Activated B cell treated with CpG ODN at 0.5 μM for 24 hours (primary cell): ENCODE data around the gene EPS8L1. TPM values are rescaled to one million over a fixed set of nuclear protein-coding genes. Genes with fewer than 3 reads are reported as not detected.

ENCODE experiments used
- ATAC-seq: fragments of 200-7000 bp; cut with Tn5 transposase; one replicate; pipeline ENCODE4 v1.10.0; 2021; ENCODE audit warnings: low read depth, mild to moderate bottlenecking, moderate library complexity
- CTCF ChIA-PET: fragments of 350-600 bp; sonication (Branson Sonifier 250); formaldehyde crosslinking; loops from one replicate; lab custom pipeline; 2021; ENCODE audit warnings: antibody characterized with exemption; lab: Charles Lee
- POLR2A ChIA-PET: fragments of 350-600 bp; sonication (Branson Sonifier 250); formaldehyde crosslinking; loops from one replicate; lab custom pipeline; 2021; ENCODE audit warnings: antibody characterized with exemption; lab: Charles Lee
- DNase-seq: peaks from one replicate; pipeline ENCODE4 v3.0.0; 2022
- H3K27ac Mint-ChIP-seq: one replicate; pipeline ENCODE4 v1.8.0; 2020; ENCODE audit warnings: mixed read lengths
- H3K27me3 Mint-ChIP-seq: one replicate; pipeline ENCODE4 v1.8.0; 2021; ENCODE audit warnings: mixed read lengths
- H3K36me3 Mint-ChIP-seq: one replicate; pipeline ENCODE4 v1.8.0; 2021; ENCODE audit warnings: low read depth, mixed read lengths
- H3K4me1 Mint-ChIP-seq: one replicate; pipeline ENCODE4 v1.8.0; 2021; ENCODE audit warnings: mixed read lengths
- H3K4me3 Mint-ChIP-seq: one replicate; pipeline ENCODE4 v1.8.0; 2020; ENCODE audit warnings: mild to moderate bottlenecking, mixed read lengths
- H3K9me3 Mint-ChIP-seq: one replicate; pipeline ENCODE4 v1.8.0; 2020; ENCODE audit warnings: mixed read lengths
- intact Hi-C: fragments of 100-400 bp; cut with micrococcal nuclease; formaldehyde crosslinking; loops from one replicate; pipeline ENCODE4 v1.15.1; 2024
- total RNA-seq: library from RNA; stranded (reverse); gene quantifications from 2 replicates; pipeline ENCODE4 v1.2.3, GENCODE V29; 2022
- TF ChIP-seq, protein P1 (sequence below): fragments of 200-600 bp; IDR thresholded peaks from one replicate; pipeline ENCODE4 v1.8.0; 2022; ENCODE audit warnings: antibody characterized with exemption, mild to moderate bottlenecking

The EPS8L1 gene
- total RNA-seq, 1 donor from 2014 or later: 0.38 TPM

DNA sequence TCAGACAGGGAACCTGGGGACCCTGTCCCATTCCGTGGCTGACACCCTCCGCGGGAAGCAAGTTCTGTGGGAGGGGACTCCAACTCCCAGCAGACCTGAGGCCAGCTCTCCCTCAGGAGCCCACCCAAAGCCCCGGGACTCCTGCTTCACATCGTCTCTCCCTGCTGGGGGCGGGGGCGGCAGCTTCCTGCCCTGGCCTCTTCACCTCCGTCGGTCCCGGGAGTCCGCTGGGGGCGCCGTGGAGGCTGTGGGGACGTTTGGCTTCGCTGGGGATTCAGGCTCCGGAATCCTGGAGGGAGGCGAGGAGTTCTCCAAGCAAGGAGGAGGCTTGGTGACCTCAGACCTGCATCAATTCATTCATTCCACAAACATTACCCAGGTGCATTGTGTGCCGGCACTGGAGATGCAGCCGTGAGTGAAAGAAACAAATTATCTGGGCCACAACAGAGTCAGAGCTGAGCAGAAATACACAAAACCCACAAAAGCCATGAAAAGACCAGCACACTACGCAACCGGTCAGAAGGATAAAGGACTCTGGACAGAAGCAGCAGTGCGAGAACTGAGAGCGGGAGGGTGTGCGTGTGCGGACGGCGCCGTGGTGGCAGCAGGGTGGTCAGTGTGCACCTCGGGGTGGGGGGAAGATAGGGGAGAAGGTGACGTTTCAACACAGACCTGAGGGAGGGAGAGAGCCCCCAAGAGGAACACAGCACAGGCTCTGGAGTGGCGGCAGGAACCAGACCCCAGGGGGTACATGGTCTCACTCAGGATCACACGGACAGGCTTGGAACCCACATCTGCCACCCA, 19.0 kb downstream of the EPS8L1 start:
- Mint-ChIP-seq H3K4me3 (no peak overlapping the region), H3K9me3 (no peaks in the 10 kb centered on the region), H3K27ac (no peak overlapping the region), H3K4me1 (peaks cover 6% of the 10 kb centered on the region), H3K27me3 (peaks cover 3% of the 10 kb centered on the region), H3K36me3 (peaks cover 28% of the 10 kb centered on the region)
- intact Hi-C loops: no loop called here
- TF ChIP-seq, protein P1, sequence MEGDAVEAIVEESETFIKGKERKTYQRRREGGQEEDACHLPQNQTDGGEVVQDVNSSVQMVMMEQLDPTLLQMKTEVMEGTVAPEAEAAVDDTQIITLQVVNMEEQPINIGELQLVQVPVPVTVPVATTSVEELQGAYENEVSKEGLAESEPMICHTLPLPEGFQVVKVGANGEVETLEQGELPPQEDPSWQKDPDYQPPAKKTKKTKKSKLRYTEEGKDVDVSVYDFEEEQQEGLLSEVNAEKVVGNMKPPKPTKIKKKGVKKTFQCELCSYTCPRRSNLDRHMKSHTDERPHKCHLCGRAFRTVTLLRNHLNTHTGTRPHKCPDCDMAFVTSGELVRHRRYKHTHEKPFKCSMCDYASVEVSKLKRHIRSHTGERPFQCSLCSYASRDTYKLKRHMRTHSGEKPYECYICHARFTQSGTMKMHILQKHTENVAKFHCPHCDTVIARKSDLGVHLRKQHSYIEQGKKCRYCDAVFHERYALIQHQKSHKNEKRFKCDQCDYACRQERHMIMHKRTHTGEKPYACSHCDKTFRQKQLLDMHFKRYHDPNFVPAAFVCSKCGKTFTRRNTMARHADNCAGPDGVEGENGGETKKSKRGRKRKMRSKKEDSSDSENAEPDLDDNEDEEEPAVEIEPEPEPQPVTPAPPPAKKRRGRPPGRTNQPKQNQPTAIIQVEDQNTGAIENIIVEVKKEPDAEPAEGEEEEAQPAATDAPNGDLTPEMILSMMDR: no peak
- ATAC-seq (no peak), DNase-seq (no peak)
- POLR2A ChIA-PET: interaction anchor here (1.1 kb wide), 1 partner anchor 312 kb away, joined by 3 read pairs; no protein-coding TSS in a partner anchor
- CTCF ChIA-PET: no interaction called here

DNA sequence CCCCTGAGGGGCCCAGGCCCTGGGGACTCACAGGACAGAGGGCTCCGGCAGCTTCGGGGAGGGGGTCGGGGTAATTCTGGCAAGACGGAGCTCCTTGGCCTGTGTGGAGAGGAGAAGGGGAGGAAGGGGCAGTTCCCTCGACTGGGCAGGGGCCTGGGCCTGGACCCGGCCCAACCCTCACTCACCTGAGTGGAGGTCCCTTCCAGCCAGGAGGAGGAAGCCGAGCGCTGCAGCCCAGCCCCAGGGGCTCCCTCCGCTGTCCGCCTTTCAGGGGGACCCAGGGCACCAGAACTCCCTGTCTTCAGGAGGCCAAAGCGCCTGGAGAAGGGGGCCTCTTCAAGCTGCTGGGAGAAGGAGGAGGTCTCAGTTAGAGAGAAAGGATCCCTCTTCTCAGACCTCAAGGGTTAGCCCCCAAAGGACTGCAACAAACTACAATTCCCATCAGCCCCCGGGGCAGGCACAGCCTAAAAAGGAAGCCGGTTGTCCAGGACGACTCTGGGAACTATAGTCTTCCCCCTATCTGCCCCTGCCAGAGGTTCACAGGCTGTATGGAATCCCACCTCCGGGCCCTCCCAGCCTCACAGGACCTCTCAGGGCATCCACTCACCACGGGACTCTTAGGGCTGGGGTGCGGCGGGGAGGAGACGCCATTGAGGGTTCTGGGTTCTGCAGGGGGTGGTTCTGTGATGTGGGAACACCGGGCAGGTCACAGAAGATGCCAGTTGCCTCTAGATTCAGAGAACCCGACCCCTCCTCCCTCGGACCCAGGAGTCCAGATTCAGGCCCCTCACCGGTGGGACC, 19.8 kb downstream of the EPS8L1 start:
- no peak overlapping the region for H3K4me3 Mint-ChIP-seq
- ChIA-PET CTCF (no interaction called here), POLR2A (no interaction called here)
- no peak overlapping the region for H3K27ac Mint-ChIP-seq
- peaks cover 6% of the 10 kb centered on the region for H3K4me1 Mint-ChIP-seq
- peaks cover 26% of the 10 kb centered on the region for H3K36me3 Mint-ChIP-seq
- DNase-seq: no peak
- ATAC-seq: no peak
- no peaks in the 10 kb centered on the region for H3K9me3 Mint-ChIP-seq
- intact Hi-C loops: no loop called here
- H3K27me3 Mint-ChIP-seq: no peaks in the 10 kb centered on the region
- TF ChIP-seq, protein P1: no peak

DNA sequence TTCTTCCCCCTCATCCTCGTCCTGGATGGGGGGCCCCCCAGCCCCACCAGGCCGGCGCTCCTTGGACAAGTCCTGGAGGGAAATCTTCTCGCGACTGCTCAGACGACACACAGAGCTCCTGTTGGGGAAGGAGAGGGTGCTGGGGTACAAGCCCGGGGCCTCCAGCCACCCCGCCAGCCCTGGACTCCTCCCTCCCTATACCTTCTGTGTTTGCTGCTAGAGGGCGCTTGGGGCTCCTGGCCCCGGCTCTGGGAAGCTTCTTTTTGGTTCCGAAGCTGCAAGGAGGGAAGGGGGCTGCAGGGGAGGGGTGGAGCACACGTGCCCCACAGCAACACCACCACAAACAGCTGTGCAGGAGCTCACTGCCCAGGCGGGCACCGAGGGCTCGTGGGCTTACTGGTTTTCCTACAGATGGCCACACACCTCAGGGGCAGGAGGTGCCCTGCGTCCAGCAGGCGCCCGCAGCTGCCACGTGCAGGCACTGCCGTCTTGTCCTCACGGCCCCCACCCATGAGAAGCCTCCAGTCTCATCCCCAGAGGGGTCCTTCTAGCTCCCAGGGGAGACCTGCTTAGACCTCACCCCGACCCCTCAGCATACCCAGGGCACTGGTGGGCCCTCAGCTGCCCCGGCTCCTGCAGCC, 20.5 kb downstream of the EPS8L1 start:
- ATAC-seq: no peak
- Mint-ChIP-seq H3K4me3 (no peak overlapping the region), H3K27ac (no peak overlapping the region), H3K36me3 (peaks cover 26% of the 10 kb centered on the region), H3K27me3 (no peaks in the 10 kb centered on the region), H3K4me1 (peaks cover 6% of the 10 kb centered on the region), H3K9me3 (no peaks in the 10 kb centered on the region)
- no peak for DNase-seq
- CTCF ChIA-PET: no interaction called here
- TF ChIP-seq, protein P1: no peak
- intact Hi-C loops: no loop called here
- POLR2A ChIA-PET: no interaction called here

DNA sequence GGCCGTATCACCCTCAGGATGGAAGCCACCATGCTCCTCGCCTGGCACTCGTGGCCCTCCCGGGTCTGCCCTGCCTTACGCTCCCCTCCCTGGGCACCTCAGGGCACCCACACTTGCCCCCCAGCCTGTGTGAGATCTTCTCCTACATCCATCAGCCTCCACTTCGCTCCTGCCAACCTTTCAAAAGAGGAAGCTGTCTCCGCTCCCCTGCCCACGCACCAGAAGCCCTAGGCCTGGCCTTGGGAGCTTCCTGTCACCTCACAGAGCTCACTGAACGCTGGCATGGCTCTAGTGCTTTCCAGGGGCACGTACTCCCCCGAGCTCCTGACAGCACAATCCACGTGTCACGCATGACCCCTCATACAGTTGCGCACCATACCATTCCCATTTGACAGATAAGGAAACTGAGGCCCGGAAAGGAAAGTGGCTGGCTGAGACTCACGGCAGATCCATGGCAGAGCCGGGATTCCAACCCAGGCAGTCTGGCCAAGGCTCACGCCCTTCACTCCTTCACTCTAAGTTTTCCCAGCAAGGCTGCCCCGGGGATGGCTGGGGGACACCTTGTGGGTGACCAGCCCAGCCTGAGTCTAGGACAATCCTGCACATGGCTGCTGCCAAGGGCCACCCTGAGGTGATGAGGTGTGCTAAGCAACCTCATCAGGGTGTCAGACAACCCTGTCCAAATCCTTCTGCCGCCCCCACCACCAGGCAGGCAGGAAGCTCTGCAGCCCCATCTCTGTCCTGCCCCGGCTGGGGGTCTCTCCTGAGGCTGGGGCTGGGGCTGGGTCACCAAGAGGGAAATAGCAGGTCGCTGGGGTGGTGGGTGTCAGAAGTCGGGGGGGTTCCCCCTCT, 22.4 kb downstream of the EPS8L1 start:
- TF ChIP-seq, protein P1: no peak
- H3K27ac Mint-ChIP-seq: no peak overlapping the region
- ATAC-seq (no peak), DNase-seq (no peak)
- intact Hi-C loops: no loop called here
- CTCF ChIA-PET: no interaction called here
- no peaks in the 10 kb centered on the region for H3K27me3 Mint-ChIP-seq
- H3K4me1 Mint-ChIP-seq: peaks cover 6% of the 10 kb centered on the region
- POLR2A ChIA-PET: interaction anchor here (1.2 kb wide), 1 partner anchor 9 kb away, joined by 6 read pairs; no protein-coding TSS in a partner anchor
- H3K4me3 Mint-ChIP-seq: no peak overlapping the region
- peaks cover 45% of the 10 kb centered on the region for H3K36me3 Mint-ChIP-seq
- no peaks in the 10 kb centered on the region for H3K9me3 Mint-ChIP-seq
